Amygdala (tissue), 56 donors: Measurements from ENCODE around the gene PROB1.
"Not testable (repeated sequence)": the region's sequence is repeated elsewhere in the genome, so short reads cannot be mapped to it uniquely, and the experiment has no call there.

Experiments
- DNase-seq, 56 donors: peaks; one replicate each; lab custom pipeline; 2025; lab: John Stamatoyannopoulos, UW

Gene PROB1

GRCh38 chr5:139394654-139395566 is at the start of gene PROB1:
Gene PROB1 (minus strand): TSS chr5:139395104. CDS start chr5:139395081, 23 bp downstream.
- DNase-seq = peak in 2 of 56 donors; percentile 15 to 35

GRCh38 chr5:139443831-139444453 is 49.0 kb upstream of the PROB1 start:
- no peak for DNase-seq

- DNase-seq = not testable (repeated sequence)
These were observed 45.5 kb upstream of the PROB1 start for GRCh38 chr5:139440416-139440815.

GRCh38 chr5:139439013-139439903 is 44.4 kb upstream of the PROB1 start, which contains the start of gene DNAJC18:
Gene DNAJC18 (minus strand): TSS chr5:139439525. CDS start chr5:139439445, 80 bp downstream.
- DNase-seq = peak; percentile 67 to 98 (median 90)

GRCh38 chr5:139438707-139439012 is 43.8 kb upstream of the PROB1 start:
- DNase-seq = peak in 1 of 56 donors; percentile 43

GRCh38 chr5:139435676-139436075 is 40.8 kb upstream of the PROB1 start:
- no peak for DNase-seq

- DNase-seq = no peak
These were observed 36.8 kb upstream of the PROB1 start for GRCh38 chr5:139431706-139432105.

- no peak for DNase-seq
These were observed 35.1 kb upstream of the PROB1 start for GRCh38 chr5:139430015-139430414.

GRCh38 chr5:139426203-139426885 is 31.4 kb upstream of the PROB1 start:
- no peak for DNase-seq

- DNase-seq = no peak
These were observed 30.6 kb upstream of the PROB1 start for GRCh38 chr5:139425497-139425896.

GRCh38 chr5:139422307-139422893 is 27.5 kb upstream of the PROB1 start:
- DNase-seq = peak in 13 of 56 donors; percentile 3 to 72 (median 20)

- no peak for DNase-seq
These were observed 24.6 kb upstream of the PROB1 start for GRCh38 chr5:139419226-139420192.

- DNase-seq = no peak
These were observed 23.9 kb upstream of the PROB1 start for GRCh38 chr5:139418793-139419192.

GRCh38 chr5:139417214-139417613 is 22.3 kb upstream of the PROB1 start:
- DNase-seq = peak in 5 of 56 donors; percentile 20 to 49 (median 43)

- DNase-seq = no peak
These were observed 21.7 kb upstream of the PROB1 start for GRCh38 chr5:139416651-139417050.

- DNase-seq = no peak
These were observed 21.0 kb upstream of the PROB1 start for GRCh38 chr5:139415869-139416268.

GRCh38 chr5:139415221-139415861 is 20.4 kb upstream of the PROB1 start:
- peak in 54 of 56 donors; percentile 13 to 94 (median 76) for DNase-seq

- peak in 23 of 56 donors; percentile 19 to 71 (median 36) for DNase-seq
These were observed 19.8 kb upstream of the PROB1 start for GRCh38 chr5:139414581-139415130.
